Epithelial cell of esophagus (primary cell): ENCODE measurements around the gene DIO3.
"Not testable (repeated sequence)": the region's sequence is repeated elsewhere in the genome, so short reads cannot be mapped to it uniquely, and the experiment has no call there.

Source experiments
- DNase-seq: peaks from one replicate; pipeline ENCODE4 v3.0.0; 2010; ENCODE audit warnings: low read depth
- H3K4me3 ChIP-seq: 2 replicates; pipeline ENCODE4 v1.5.1; 2011; ENCODE audit warnings: mild to moderate bottlenecking, low read length, control low read depth
- CTCF ChIP-seq: IDR thresholded peaks from 2 replicates; pipeline ENCODE4 v1.5.1; 2011; ENCODE audit warnings: low read depth, mild to moderate bottlenecking, low read length, control low read depth, inconsistent platforms; ENCODE audit not compliant: insufficient read depth; ENCODE audit errors: missing control alignments

The DIO3 gene

GRCh38 chr14:101563352-101563653 is 2.0 kb downstream of the DIO3 start:
- no peak overlapping the region for H3K4me3 ChIP-seq

GRCh38 chr14:101563654-101564443 is 2.6 kb downstream of the DIO3 start:
- H3K4me3 ChIP-seq, result no peak overlapping the region
- TF ChIP-seq CTCF, result no peak
- no peak for DNase-seq

More at GRCh38 chr14:101563352-101563653, 2.0 kb downstream of the DIO3 start:
- TF ChIP-seq CTCF, result no peak
- no peak for DNase-seq

- TF ChIP-seq CTCF, result no peak
- no peak overlapping the region for H3K4me3 ChIP-seq
- no peak for DNase-seq
These were observed 3.1 kb downstream of the DIO3 start for GRCh38 chr14:101564444-101564776.

- TF ChIP-seq CTCF, result no peak
- DNase-seq, result no peak
- H3K4me3 ChIP-seq, result no peak overlapping the region
These were observed 3.8 kb downstream of the DIO3 start for GRCh38 chr14:101564819-101565698.

GRCh38 chr14:101567252-101567651 is 6.0 kb downstream of the DIO3 start:
- no peak for DNase-seq
- no peak for TF ChIP-seq CTCF

GRCh38 chr14:101571004-101571403 is 9.7 kb downstream of the DIO3 start:
- no peak overlapping the region for H3K4me3 ChIP-seq
- DNase-seq, result no peak
- no peak for TF ChIP-seq CTCF

More at GRCh38 chr14:101567252-101567651, 6.0 kb downstream of the DIO3 start:
- H3K4me3 ChIP-seq, result no peak overlapping the region

GRCh38 chr14:101572526-101572925 is 11.2 kb downstream of the DIO3 start:
- H3K4me3 ChIP-seq, DNase-seq: not testable (repeated sequence)
